Activated naive CD4-positive, alpha-beta T cell treated with anti-CD3 and anti-CD28 coated beads for 36 hours (primary cell): ENCODE data around the gene ETF1. TPM values are rescaled to one million over a fixed set of nuclear protein-coding genes. Genes with fewer than 3 reads are reported as not detected.
"Not testable (repeated sequence)": the region's sequence is repeated elsewhere in the genome, so short reads cannot be mapped to it uniquely, and the experiment has no call there.

Experiments used
- CTCF ChIA-PET: fragments of 350-600 bp; sonication (Branson Sonifier 250); formaldehyde crosslinking; loops from one replicate; lab custom pipeline; 2021; ENCODE audit warnings: antibody characterized with exemption; lab: Charles Lee
- DNase-seq: peaks from one replicate; pipeline ENCODE4 v3.0.0-alpha.2; 2020
- H3K27ac Mint-ChIP-seq: one replicate; pipeline ENCODE4 v1.8.0; 2021; ENCODE audit warnings: mild to moderate bottlenecking, mixed read lengths
- H3K27me3 Mint-ChIP-seq: one replicate; pipeline ENCODE4 v1.8.0; 2021; ENCODE audit warnings: low read depth, mixed read lengths
- H3K36me3 Mint-ChIP-seq: one replicate; pipeline ENCODE4 v1.8.0; 2021; ENCODE audit warnings: low read depth, mixed read lengths
- H3K4me1 Mint-ChIP-seq: one replicate; pipeline ENCODE4 v1.8.0; 2021; ENCODE audit warnings: low read depth, mixed read lengths
- H3K4me3 Mint-ChIP-seq: one replicate; pipeline ENCODE4 v1.8.0; 2021; ENCODE audit warnings: mild to moderate bottlenecking, moderate library complexity, mixed read lengths
- H3K9me3 Mint-ChIP-seq: one replicate; pipeline ENCODE4 v1.8.0; 2021; ENCODE audit warnings: mixed read lengths
- intact Hi-C: fragments of 100-400 bp; cut with micrococcal nuclease; formaldehyde crosslinking; loops from one replicate; pipeline ENCODE4 v1.15.1; 2023
- total RNA-seq, 2 experiments: library from RNA; stranded (reverse); gene quantifications; one replicate each; pipeline ENCODE4 v1.2.3, GENCODE V29; 2021

Gene ETF1
- total RNA-seq, 2 experiments from 2014 or later = 99.8 to 107 TPM

DNA sequence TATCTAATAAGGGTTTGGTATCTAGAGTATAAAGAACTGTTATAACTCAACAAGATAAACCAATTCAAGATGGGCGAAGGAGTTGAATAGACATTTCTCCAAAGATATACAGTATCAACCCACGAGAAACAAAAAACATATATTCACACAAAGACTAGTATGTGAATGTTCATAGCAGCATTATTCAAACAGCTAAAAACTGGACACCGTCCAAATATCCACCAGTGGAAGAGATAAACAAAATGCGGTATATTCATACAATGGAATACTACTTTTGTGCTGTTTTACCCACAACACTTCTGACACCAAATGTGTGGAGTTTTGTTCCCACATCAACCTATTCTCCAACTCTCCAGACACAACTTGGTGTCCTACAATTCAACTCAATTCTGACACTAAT, 44.7 kb downstream of the ETF1 start:
- Mint-ChIP-seq H3K36me3 (no peaks in the 10 kb centered on the region), H3K4me1 (no peaks in the 10 kb centered on the region), H3K9me3 (no peaks in the 10 kb centered on the region), H3K27ac (no peak overlapping the region), H3K4me3 (no peak overlapping the region), H3K27me3 (no peaks in the 10 kb centered on the region)
- CTCF ChIA-PET = interaction anchor here (0.6 to 2.8 kb wide), 2 partner anchors 48 to 805 kb away, joined by 4 to 24 read pairs; no protein-coding TSS in a partner anchor
- intact Hi-C loops = no loop called here
- no peak for DNase-seq

DNA sequence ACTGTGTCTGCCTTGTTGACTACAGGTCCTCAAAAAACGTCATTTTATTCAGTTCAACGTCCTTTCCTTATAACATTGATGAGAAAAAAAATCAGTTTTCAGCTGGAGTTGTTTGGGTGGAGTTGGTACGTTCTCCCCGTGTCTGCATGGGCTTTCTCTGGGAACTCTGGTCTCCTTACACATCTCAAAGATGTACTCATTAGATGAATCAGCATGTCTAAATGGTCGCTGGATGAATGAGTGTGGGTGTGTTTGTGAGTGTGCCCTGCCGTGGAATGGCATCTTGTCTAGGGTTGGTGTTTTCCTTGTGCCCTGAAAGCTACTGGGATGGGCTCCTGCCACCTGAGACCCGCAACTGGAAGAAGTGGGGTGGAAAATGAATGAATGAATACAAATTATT, 47.7 kb downstream of the ETF1 start:
- CTCF ChIA-PET = interaction anchor here (0.5 to 0.8 kb wide), 2 partner anchors 45 to 53 kb away, joined by 3 to 6 read pairs; no protein-coding TSS in a partner anchor
- peaks cover 8% of the 10 kb centered on the region for H3K27me3 Mint-ChIP-seq
- no peaks in the 10 kb centered on the region for H3K36me3 Mint-ChIP-seq
- no peak for DNase-seq
- H3K4me3 Mint-ChIP-seq = no peak overlapping the region
- H3K4me1 Mint-ChIP-seq = peaks cover 11% of the 10 kb centered on the region
- intact Hi-C loops = no loop called here
- no peak overlapping the region for H3K27ac Mint-ChIP-seq
- no peaks in the 10 kb centered on the region for H3K9me3 Mint-ChIP-seq

- Mint-ChIP-seq H3K9me3 (no peaks in the 10 kb centered on the region), H3K36me3 (no peaks in the 10 kb centered on the region), H3K27me3 (peaks cover 11% of the 10 kb centered on the region), H3K4me3 (peak overlapping the region; percentile 89), H3K27ac (no peak overlapping the region), H3K4me1 (peaks cover 11% of the 10 kb centered on the region)
- CTCF ChIA-PET = interaction anchor here (0.7 to 2.4 kb wide), 6 partner anchors 11 to 50 kb away, joined by 3 to 12 read pairs (median 6); partner anchors contain the start of genes EGR1 and ETF1
- intact Hi-C loops = loop anchor here (1.0 to 2.0 kb wide), 5 partner anchors 27 to 314 kb away; partner anchors contain the start of genes BRD8, CDC23, CDC25C and EGR1
- DNase-seq = no peak
These were observed 50.4 kb downstream of the ETF1 start for GRCh38 chr5:138492560-138493045.

- intact Hi-C loops = loop anchor here (1.0 to 2.0 kb wide), 5 partner anchors 27 to 314 kb away; partner anchors contain the start of genes BRD8, CDC23, CDC25C and EGR1
- Mint-ChIP-seq H3K36me3 (no peaks in the 10 kb centered on the region), H3K4me1 (peaks cover 11% of the 10 kb centered on the region), H3K4me3 (peak overlapping the region; percentile 89), H3K27ac (no peak overlapping the region), H3K9me3 (no peaks in the 10 kb centered on the region), H3K27me3 (peaks cover 11% of the 10 kb centered on the region)
- CTCF ChIA-PET = interaction anchor here (1.6 kb wide), 1 partner anchor 42 kb away, joined by 12 read pairs; no protein-coding TSS in a partner anchor
- peak; percentile 85 for DNase-seq
These were observed 51.1 kb downstream of the ETF1 start for GRCh38 chr5:138491669-138492559.

DNA sequence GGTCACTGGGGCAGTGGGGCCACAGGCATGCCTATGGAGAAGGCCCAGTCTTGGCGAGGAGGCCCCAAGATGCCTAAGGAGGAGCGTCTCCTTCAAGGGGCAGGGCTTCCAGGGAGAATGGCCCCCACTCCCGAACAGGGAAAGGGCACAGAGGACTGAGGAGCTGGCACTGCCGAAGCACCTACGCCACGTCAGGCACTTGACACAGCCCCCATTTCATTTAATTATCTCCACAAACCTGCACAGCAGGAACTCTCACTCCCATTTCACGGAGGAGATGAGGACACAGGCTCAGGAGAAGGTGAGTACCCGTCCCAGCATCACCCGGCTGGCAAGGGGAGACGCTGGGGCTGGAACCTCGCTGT, 51.8 kb downstream of the ETF1 start:
- peaks cover 11% of the 10 kb centered on the region for H3K27me3 Mint-ChIP-seq
- H3K4me3 Mint-ChIP-seq = peak overlapping the region; percentile 34
- no peaks in the 10 kb centered on the region for H3K9me3 Mint-ChIP-seq
- no peak for DNase-seq
- peaks cover 11% of the 10 kb centered on the region for H3K4me1 Mint-ChIP-seq
- CTCF ChIA-PET = interaction anchor here (0.6 kb wide), 1 partner anchor 76 kb away, joined by 3 read pairs; no protein-coding TSS in a partner anchor
- H3K36me3 Mint-ChIP-seq = no peaks in the 10 kb centered on the region
- intact Hi-C loops = no loop called here
- H3K27ac Mint-ChIP-seq = no peak overlapping the region

DNA sequence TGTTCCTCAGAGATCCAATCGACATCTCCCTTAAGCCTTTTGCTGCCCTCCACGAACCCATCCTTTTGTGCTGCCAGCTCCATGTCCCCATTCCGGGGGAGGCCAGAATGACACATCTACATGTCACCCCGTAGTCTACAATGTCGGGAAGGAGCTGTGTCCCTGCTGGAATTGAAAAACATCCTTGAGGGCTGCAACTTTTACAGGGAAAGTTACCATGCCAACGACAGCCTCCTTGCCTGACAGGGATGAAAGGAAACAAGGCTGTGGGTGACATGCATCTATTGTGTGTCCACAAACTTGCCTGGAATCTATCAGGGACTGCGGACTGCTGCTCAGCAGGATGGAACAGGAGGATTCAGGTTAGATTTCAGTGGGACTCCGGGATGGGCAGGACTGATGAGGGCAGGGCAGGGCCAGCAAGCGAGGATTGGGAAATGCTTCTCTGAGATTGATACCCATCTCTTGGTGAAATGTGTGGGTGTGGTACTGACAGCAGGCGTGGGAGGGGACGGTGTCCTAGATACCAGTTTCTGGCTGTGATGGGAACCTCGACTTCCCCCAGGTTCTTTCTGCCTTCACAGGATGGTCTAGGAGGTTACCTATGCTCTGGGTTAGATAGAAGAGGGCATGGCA, 52.3 kb downstream of the ETF1 start:
- CTCF ChIA-PET = interaction anchor here (0.6 to 1.8 kb wide), 4 partner anchors 9 to 76 kb away, joined by 3 to 8 read pairs (median 4); no protein-coding TSS in a partner anchor
- Mint-ChIP-seq H3K27me3 (peaks cover 11% of the 10 kb centered on the region), H3K36me3 (no peaks in the 10 kb centered on the region), H3K9me3 (no peaks in the 10 kb centered on the region), H3K4me1 (peaks cover 11% of the 10 kb centered on the region), H3K4me3 (peak overlapping the region; percentile 34), H3K27ac (no peak overlapping the region)
- no peak for DNase-seq
- intact Hi-C loops = no loop called here

GRCh38 chr5:138489683-138490061, 53.4 kb downstream of the ETF1 start:
- DNase-seq = no peak
- Mint-ChIP-seq H3K27me3 (peaks cover 11% of the 10 kb centered on the region), H3K27ac (no peak overlapping the region), H3K36me3 (no peaks in the 10 kb centered on the region), H3K9me3 (no peaks in the 10 kb centered on the region), H3K4me3 (no peak overlapping the region), H3K4me1 (peaks cover 11% of the 10 kb centered on the region)
- intact Hi-C loops = no loop called here
- CTCF ChIA-PET = interaction anchor here (1.0 to 1.8 kb wide), 3 partner anchors 10 to 40 kb away, joined by 3 to 8 read pairs (median 4); no protein-coding TSS in a partner anchor

- H3K36me3 Mint-ChIP-seq = no peaks in the 10 kb centered on the region
- H3K27me3 Mint-ChIP-seq = peaks cover 11% of the 10 kb centered on the region
- no peak for DNase-seq
- CTCF ChIA-PET = no interaction called here
- no peak overlapping the region for H3K4me3 Mint-ChIP-seq
- intact Hi-C loops = no loop called here
- no peaks in the 10 kb centered on the region for H3K9me3 Mint-ChIP-seq
- H3K27ac Mint-ChIP-seq = no peak overlapping the region
- H3K4me1 Mint-ChIP-seq = peaks cover 11% of the 10 kb centered on the region
These were observed 54.5 kb downstream of the ETF1 start for GRCh38 chr5:138488481-138488945.

- H3K27ac Mint-ChIP-seq = no peak overlapping the region
- intact Hi-C loops = no loop called here
- CTCF ChIA-PET = interaction anchor here (0.8 kb wide), 1 partner anchor 46 kb away, joined by 3 read pairs; no protein-coding TSS in a partner anchor
- no peaks in the 10 kb centered on the region for H3K9me3 Mint-ChIP-seq
- no peaks in the 10 kb centered on the region for H3K36me3 Mint-ChIP-seq
- no peaks in the 10 kb centered on the region for H3K27me3 Mint-ChIP-seq
- no peak for DNase-seq
- no peaks in the 10 kb centered on the region for H3K4me1 Mint-ChIP-seq
- H3K4me3 Mint-ChIP-seq = no peak overlapping the region
These were observed 60.4 kb downstream of the ETF1 start for GRCh38 chr5:138482638-138483037.

DNA sequence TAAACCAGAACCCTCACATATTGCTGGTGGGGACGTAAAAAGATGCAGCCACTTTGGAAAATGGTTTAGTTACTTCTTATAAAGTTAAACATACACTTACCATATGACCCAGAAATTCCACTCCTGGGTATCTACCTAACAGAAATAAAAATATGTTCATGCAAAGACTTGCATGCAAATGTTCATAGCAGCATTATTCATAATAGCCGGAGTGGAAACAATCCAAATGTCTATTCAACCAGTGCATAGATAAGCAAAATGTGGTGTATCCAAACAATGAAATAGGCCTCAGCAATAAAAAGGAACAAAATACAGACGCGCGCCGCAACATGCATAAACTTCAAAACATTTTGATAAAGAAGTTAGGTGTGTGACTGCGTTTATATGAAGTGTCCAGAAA, 66.1 kb downstream of the ETF1 start:
- Mint-ChIP-seq H3K27ac (no peak overlapping the region), H3K4me3 (no peak overlapping the region), H3K9me3 (no peaks in the 10 kb centered on the region), H3K36me3 (no peaks in the 10 kb centered on the region), H3K27me3 (no peaks in the 10 kb centered on the region), H3K4me1 (no peaks in the 10 kb centered on the region)
- intact Hi-C loops = no loop called here
- no peak for DNase-seq
- CTCF ChIA-PET = no interaction called here

DNA sequence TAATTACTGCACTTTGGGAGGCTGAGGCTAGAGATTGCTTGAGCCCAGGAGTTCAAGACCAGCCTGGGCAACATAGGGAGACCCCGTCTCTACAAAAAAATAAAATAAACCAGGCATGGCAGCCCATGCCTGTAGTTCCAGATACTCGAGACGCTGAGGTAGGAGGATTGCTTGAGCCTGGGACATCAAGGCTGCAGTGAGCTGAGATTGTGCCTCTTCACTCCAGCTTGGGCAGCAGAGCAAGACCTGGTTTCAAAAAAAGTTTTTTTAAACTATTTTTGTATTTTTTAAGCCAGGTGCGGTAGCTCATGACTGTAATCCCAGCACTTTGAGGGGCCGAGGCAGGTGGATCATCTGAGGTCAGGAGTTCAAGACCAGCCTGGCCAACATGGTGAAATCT, 69.9 kb downstream of the ETF1 start:
- H3K27me3 Mint-ChIP-seq, intact Hi-C loops, DNase-seq, H3K4me1 Mint-ChIP-seq, CTCF ChIA-PET, H3K27ac Mint-ChIP-seq, H3K36me3 Mint-ChIP-seq, H3K4me3 Mint-ChIP-seq, H3K9me3 Mint-ChIP-seq: not testable (repeated sequence)

DNA sequence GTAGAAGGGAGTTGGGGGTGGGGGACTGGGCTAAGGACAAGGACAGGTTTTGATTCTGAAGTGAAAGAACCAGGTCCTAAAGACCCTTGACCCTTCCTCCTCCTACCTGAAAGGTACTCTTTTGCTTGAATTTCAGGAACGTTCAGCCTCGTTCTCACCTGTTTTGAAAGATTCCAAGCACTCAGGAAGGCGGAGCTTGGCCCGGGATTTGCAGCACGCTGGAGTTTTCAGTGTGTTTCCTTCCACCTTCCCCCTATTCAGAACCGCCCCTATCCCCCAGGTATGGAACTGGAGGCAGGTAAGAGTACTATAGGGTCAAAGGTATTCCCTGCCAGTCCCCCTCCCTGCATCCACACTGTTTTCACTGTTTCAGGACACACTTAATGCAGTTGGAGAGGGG, 70.7 kb downstream of the ETF1 start:
- no peak overlapping the region for H3K27ac Mint-ChIP-seq

More for the DNA sequence above, 70.7 kb downstream of the ETF1 start:
- peaks cover 15% of the 10 kb centered on the region for H3K4me1 Mint-ChIP-seq
- CTCF ChIA-PET = interaction anchor here (0.9 kb wide), 1 partner anchor 31 kb away, joined by 4 read pairs; no protein-coding TSS in a partner anchor
- H3K9me3 Mint-ChIP-seq = no peaks in the 10 kb centered on the region
- H3K36me3 Mint-ChIP-seq = peaks cover 12% of the 10 kb centered on the region
- no peaks in the 10 kb centered on the region for H3K27me3 Mint-ChIP-seq
- DNase-seq = no peak
- intact Hi-C loops = no loop called here
- no peak overlapping the region for H3K4me3 Mint-ChIP-seq
